ENCODE data around the gene OVOL2.

DNA sequence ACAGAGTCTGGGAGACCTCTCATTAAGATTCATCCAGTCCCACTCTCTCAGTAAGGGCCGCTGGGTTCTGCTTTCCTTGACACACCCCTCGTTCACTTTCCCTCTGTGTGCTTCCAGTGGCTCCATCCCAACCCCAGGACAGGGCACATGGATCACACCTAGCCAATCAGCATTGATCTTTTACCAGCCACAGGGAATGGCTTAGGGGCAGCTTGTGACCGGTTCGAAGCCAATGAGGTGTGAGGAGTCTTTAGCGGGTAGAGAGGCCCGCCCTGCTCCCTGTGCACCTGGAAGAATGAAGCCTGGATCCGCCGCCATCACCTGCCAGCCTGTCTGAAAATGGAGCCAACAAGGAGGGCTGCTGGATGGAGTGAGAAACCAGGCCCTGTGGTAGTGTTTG, 35.2 kb upstream of the OVOL2 start:
- TF ChIP-seq CTCF (IDR thresholded peaks at IDR 0.05) (no peak), POLR2A (IDR thresholded peaks at IDR 0.05) (no peak)
